ENCODE measurements around the gene SELENOS.

SELENOS gene

DNA sequence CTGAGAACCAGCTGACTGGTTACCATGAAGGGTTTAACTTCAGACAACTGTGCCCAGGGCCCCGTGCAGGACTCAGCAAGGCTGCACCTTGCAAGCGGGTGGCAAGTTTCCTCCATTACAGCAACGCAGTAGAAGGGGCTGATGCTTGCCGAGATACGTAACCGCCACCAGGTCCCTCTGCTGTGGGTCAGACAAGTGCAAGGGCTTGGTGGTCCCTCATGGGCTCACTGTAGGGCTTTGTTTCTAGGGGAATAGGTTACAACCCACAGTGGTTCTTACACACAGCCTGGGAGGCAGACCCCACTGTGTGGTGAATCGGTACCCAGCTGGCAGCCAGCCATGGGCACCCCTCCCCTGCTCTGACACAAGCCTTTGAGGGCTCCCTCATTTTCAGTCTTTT lies 33.2 kb upstream of the SELENOS start:
- TF ChIP-seq ZC3H10 (CRISPR knock-in tag; IDR thresholded peaks at IDR 0.05) (no peak), PPARA (CRISPR knock-in tag; IDR thresholded peaks at IDR 0.05; ENCODE audit: borderline replicate concordance) (no peak), ZNF565 (CRISPR knock-in tag; conservative IDR thresholded peaks at IDR 0.05; ENCODE audit: low read depth) (no peak), ZFP30 (CRISPR knock-in tag; IDR thresholded peaks at IDR 0.05) (no peak), BACH2 (CRISPR knock-in tag; IDR thresholded peaks at IDR 0.05; ENCODE audit: borderline replicate concordance) (no peak), OSR1 (CRISPR knock-in tag; IDR thresholded peaks at IDR 0.05) (no peak), ZFP3 (CRISPR knock-in tag; IDR thresholded peaks at IDR 0.05) (no peak), TSHZ2 (CRISPR knock-in tag; IDR thresholded peaks at IDR 0.05) (no peak), ISL1 (CRISPR knock-in tag; IDR thresholded peaks at IDR 0.05) (no peak), ZNF8 (CRISPR knock-in tag; IDR thresholded peaks at IDR 0.05) (no peak), CSRNP3 (CRISPR knock-in tag; IDR thresholded peaks at IDR 0.05) (no peak), ARNTL (CRISPR knock-in tag; IDR thresholded peaks at IDR 0.05; ENCODE audit: borderline replicate concordance, low read depth) (no peak), GLIS3 (CRISPR knock-in tag; IDR thresholded peaks at IDR 0.05) (no peak)
- TF ChIP-seq, protein P1, sequence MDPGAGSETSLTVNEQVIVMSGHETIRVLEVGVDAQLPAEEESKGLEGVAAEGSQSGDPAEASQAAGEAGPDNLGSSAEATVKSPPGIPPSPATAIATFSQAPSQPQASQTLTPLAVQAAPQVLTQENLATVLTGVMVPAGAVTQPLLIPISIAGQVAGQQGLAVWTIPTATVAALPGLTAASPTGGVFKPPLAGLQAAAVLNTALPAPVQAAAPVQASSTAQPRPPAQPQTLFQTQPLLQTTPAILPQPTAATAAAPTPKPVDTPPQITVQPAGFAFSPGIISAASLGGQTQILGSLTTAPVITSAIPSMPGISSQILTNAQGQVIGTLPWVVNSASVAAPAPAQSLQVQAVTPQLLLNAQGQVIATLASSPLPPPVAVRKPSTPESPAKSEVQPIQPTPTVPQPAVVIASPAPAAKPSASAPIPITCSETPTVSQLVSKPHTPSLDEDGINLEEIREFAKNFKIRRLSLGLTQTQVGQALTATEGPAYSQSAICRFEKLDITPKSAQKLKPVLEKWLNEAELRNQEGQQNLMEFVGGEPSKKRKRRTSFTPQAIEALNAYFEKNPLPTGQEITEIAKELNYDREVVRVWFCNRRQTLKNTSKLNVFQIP (CRISPR knock-in tag; IDR thresholded peaks at IDR 0.05; ENCODE audit: borderline replicate concordance, low read depth), result no peak
- TF ChIP-seq, protein P2, sequence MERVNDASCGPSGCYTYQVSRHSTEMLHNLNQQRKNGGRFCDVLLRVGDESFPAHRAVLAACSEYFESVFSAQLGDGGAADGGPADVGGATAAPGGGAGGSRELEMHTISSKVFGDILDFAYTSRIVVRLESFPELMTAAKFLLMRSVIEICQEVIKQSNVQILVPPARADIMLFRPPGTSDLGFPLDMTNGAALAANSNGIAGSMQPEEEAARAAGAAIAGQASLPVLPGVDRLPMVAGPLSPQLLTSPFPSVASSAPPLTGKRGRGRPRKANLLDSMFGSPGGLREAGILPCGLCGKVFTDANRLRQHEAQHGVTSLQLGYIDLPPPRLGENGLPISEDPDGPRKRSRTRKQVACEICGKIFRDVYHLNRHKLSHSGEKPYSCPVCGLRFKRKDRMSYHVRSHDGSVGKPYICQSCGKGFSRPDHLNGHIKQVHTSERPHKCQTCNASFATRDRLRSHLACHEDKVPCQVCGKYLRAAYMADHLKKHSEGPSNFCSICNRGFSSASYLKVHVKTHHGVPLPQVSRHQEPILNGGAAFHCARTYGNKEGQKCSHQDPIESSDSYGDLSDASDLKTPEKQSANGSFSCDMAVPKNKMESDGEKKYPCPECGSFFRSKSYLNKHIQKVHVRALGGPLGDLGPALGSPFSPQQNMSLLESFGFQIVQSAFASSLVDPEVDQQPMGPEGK (CRISPR knock-in tag; IDR thresholded peaks at IDR 0.05; ENCODE audit: borderline replicate concordance), result no peak
- no peak for ATAC-seq

- ATAC-seq, result no peak
- TF ChIP-seq ZNF565 (CRISPR knock-in tag; conservative IDR thresholded peaks at IDR 0.05; ENCODE audit: low read depth) (no peak), ZFP3 (CRISPR knock-in tag; IDR thresholded peaks at IDR 0.05) (no peak), RARB (CRISPR knock-in tag; IDR thresholded peaks at IDR 0.05) (no peak), ZNF8 (CRISPR knock-in tag; IDR thresholded peaks at IDR 0.05) (no peak)
- TF ChIP-seq, protein P1 (CRISPR knock-in tag; IDR thresholded peaks at IDR 0.05; ENCODE audit: borderline replicate concordance, low read depth), result no peak
These were observed 32.8 kb upstream of the SELENOS start for GRCh38 chr15:101310161-101310480.

DNA sequence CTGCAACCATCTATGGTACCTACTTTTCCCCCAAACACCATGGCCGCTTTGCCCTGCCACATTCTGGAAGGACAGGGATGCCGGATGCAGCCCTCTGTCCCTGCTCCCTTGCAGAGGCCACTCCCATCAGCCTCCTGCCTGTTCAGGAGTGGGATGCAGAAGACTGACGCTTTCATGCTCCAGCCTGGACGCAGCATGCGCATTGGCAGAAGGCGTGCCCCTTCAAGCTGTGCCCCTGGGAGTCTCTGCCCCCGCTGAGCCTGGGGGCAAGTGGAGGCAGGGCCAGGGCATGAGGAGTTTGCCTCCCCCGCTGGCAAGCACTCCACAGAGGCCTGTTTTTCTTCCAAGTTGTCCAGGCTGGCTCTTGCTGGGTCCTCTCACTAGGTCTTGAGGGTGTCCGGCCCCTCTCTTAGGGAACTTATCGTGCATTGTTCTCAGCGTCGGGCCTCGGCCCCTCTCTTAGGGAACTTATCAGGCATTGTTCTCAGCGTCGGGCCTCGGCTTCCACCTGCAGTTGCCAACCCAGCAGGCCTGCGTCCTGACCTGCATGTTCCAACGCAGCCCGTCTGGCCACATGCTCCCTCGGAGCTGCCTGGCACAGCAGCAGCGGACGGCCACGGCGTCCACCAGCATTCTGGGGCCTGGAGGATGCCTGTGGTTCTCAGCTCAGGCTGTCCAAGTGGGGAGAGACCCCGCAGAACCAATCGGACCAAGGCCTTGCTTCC lies 32.3 kb upstream of the SELENOS start:
- ATAC-seq, result no peak
- no peak for TF ChIP-seq OSR1 (CRISPR knock-in tag; IDR thresholded peaks at IDR 0.05)
- TF ChIP-seq CSRNP3 (CRISPR knock-in tag; IDR thresholded peaks at IDR 0.05), result no peak
- TF ChIP-seq, protein P1 (CRISPR knock-in tag; IDR thresholded peaks at IDR 0.05; ENCODE audit: borderline replicate concordance, low read depth), result no peak
- no peak for TF ChIP-seq ZFP3 (CRISPR knock-in tag; IDR thresholded peaks at IDR 0.05)
- no peak for TF ChIP-seq CREB5 (CRISPR knock-in tag; IDR thresholded peaks at IDR 0.05; ENCODE audit: low read depth)
- no peak for TF ChIP-seq TOX (CRISPR knock-in tag; IDR thresholded peaks at IDR 0.05; ENCODE audit: borderline replicate concordance)
- no peak for TF ChIP-seq SNAI2 (CRISPR knock-in tag; IDR thresholded peaks at IDR 0.05)
- TF ChIP-seq PPARA (CRISPR knock-in tag; IDR thresholded peaks at IDR 0.05; ENCODE audit: borderline replicate concordance), result no peak
- no peak for TF ChIP-seq ARNTL (CRISPR knock-in tag; IDR thresholded peaks at IDR 0.05; ENCODE audit: borderline replicate concordance, low read depth)
- TF ChIP-seq GLIS3 (CRISPR knock-in tag; IDR thresholded peaks at IDR 0.05), result no peak
- TF ChIP-seq, protein P2 (CRISPR knock-in tag; IDR thresholded peaks at IDR 0.05; ENCODE audit: borderline replicate concordance), result no peak
